Large intestine (tissue), 3 donors: Measurements from ENCODE around the gene RAB3IP. TPM values are rescaled to one million over a fixed set of nuclear protein-coding genes. Genes with fewer than 3 reads are reported as not detected.
A peak's percentile ranks its signal among the peaks of the same experiment; 100 is the strongest.

Experiments used
- DNase-seq, 2 donors: peaks; one replicate each; pipeline versions ENCODE4 v3.0.0 to v3.0.0-alpha.2; 2013
- H3K27ac ChIP-seq: one replicate; pipeline ENCODE4 v1.5.1; 2013; ENCODE audit warnings: low read length
- H3K27me3 ChIP-seq: 2 replicates; pipeline ENCODE4 v1.6.1; 2013; ENCODE audit warnings: low read length; ENCODE audit not compliant: control insufficient read depth, insufficient read depth
- H3K36me3 ChIP-seq: 2 replicates; pipeline ENCODE4 v1.6.1; 2013; ENCODE audit warnings: low read length; ENCODE audit not compliant: control insufficient read depth, insufficient read depth
- H3K4me1 ChIP-seq: one replicate; pipeline ENCODE4 v1.6.1; 2013; ENCODE audit warnings: low read length; ENCODE audit not compliant: control insufficient read depth, insufficient read depth
- H3K4me3 ChIP-seq: one replicate; pipeline ENCODE4 v1.5.1; 2013; ENCODE audit warnings: low read length
- H3K9me3 ChIP-seq: one replicate; pipeline ENCODE4 v1.6.1; 2013; ENCODE audit warnings: mild to moderate bottlenecking, low read depth, low read length, moderate library complexity; ENCODE audit not compliant: control insufficient read depth
- WGBS: methylation state at CpG from one replicate; pipeline ENCODE4 v1.1.5; 2013; ENCODE audit warnings: low lambda C conversion rate; ENCODE audit not compliant: insufficient coverage; 5-methylcytosine and 5-hydroxymethylcytosine counted together
- polyA plus RNA-seq: library from polyadenylated mRNA; unstranded; fragments of 120-200 nt; gene quantifications from one replicate; pipeline ENCODE4 v1.2.1, GENCODE V29; 2013

RAB3IP gene
- polyA plus RNA-seq, 1 donor: 58.6 TPM

DNA sequence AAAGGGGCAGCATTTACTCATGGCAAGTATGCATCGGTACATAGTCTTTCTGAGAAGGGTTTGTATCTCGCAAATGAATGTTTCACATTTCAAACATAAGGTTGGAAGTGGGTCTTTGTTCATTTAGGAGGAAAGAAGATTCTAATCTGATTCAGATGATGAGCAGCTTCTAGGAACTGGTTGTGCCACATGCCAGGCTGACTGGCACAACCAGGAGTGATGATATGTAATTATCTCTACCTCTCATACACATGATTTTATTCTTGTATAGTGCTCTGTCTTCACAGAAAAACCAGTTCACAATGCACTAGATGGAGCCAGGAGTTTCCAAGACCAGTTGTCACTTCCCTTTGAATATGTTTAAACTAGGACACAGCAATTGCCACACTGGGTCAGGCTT is 25.8 kb upstream of the RAB3IP start:
- no CpG with 5 or more reads among the region's 2 CpGs for WGBS
- Histone ChIP-seq H3K27me3 (no peaks in the 10 kb centered on the region), H3K9me3 (no peaks in the 10 kb centered on the region)

DNA sequence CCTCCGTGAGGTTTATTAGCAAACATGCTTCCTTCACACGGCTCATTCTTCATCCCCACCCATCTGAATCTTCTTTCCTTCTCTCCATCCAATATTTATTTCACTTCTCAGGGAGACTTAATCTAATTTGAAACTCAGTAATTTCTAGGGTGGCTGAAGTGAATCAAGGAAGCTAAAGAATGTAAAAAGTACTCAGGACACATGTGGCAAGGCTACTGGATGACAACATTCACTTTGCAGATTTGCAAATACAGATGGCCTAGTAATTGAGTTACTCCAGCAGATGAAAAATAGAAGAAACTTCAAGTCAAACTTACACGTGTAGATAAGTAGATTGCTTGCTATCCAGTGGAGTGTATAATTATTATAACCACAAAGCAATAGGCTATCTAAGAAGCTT is 24.1 kb upstream of the RAB3IP start:
- H3K27me3 ChIP-seq: no peaks in the 10 kb centered on the region
- WGBS: 63% methylated on average over 3 of the region's 3 CpGs
- no peak overlapping the region for H3K4me3 ChIP-seq
- peaks cover 4% of the 10 kb centered on the region for H3K4me1 ChIP-seq
- DNase-seq: no peak
- H3K9me3 ChIP-seq: no peaks in the 10 kb centered on the region
- H3K36me3 ChIP-seq: no peaks in the 10 kb centered on the region
- no peak overlapping the region for H3K27ac ChIP-seq

More for the DNA sequence above, 25.8 kb upstream of the RAB3IP start:
- Histone ChIP-seq H3K4me1 (no peaks in the 10 kb centered on the region), H3K4me3 (no peak overlapping the region), H3K36me3 (no peaks in the 10 kb centered on the region), H3K27ac (no peak overlapping the region)
- no peak for DNase-seq

DNA sequence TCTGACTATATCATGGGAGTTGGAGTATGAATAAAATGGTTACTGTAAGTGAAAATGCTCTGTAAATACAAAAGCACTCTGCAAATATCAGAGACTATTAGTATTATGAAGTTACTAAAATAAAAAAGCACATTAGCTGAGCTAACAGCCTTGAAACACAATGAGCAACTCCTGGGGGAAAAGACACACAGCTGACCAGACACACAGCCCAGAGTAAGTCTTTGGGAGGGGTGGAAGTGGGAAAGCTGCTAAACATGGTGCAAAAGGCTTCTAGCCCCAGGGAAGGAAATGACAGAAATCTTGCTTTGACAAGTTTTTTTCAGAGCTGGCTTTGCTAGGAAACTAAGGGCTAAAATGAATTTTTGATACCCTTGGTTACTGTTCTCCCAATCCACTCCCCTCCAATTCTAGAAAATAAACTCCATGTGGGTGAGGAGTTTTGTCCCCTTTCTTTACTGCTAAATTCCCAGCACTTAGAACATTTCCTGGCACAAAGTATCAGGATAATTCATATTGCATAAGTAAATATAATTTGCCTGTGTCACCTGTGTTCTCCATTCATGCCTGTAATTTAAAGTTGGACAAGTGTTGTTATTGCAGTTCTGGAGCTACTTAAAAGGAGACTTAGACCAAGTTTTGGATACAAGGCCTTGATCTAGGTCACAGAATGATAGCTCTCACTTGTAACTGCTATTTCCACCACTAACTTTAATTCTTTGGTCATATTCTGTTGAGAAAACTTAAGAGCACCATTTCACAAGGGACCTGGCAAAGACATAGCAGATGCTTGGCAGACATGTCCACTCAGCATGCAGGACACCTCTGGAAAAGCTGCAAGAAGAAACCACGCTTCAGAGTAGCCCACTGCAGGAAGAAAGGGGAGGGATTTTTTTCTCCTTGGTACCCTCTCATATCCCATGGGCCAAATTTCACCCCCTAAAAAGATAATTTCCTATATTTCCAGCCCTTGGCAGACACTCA is 19.0 kb upstream of the RAB3IP start:
- H3K4me3 ChIP-seq: no peak overlapping the region
- no peaks in the 10 kb centered on the region for H3K36me3 ChIP-seq
- no peak overlapping the region for H3K27ac ChIP-seq
- H3K27me3 ChIP-seq: no peaks in the 10 kb centered on the region
- H3K9me3 ChIP-seq: no peaks in the 10 kb centered on the region
- peaks cover 17% of the 10 kb centered on the region for H3K4me1 ChIP-seq
- WGBS: no CpG with 5 or more reads among the region's 1 CpG
- peak in 1 of 2 donors; percentile 28 for DNase-seq

DNA sequence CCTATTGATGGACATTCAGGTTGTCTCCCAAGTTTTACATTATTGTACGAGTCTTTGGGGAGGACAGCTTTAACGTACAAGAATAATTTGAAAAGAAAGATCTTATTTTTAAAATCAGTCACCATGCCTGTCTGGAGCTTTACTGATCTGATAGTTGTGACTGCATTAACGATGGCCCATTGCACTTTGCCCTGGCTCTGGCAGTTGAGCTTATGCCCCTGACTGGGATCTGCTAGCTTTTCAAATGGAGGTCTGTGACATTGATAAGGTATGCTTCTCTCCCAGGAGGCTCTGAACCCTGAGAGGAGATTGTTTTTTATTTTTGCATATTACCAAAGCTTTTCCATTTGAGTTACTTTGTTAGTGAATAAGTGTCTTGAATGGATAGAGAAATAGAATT is 17.9 kb upstream of the RAB3IP start:
- Histone ChIP-seq H3K4me1 (peaks cover 17% of the 10 kb centered on the region), H3K27ac (no peak overlapping the region), H3K27me3 (no peaks in the 10 kb centered on the region), H3K4me3 (no peak overlapping the region), H3K36me3 (no peaks in the 10 kb centered on the region), H3K9me3 (no peaks in the 10 kb centered on the region)
- WGBS: 50% methylated on average over 1 of the region's 3 CpGs
- peak; percentile 39 to 75 for DNase-seq

DNA sequence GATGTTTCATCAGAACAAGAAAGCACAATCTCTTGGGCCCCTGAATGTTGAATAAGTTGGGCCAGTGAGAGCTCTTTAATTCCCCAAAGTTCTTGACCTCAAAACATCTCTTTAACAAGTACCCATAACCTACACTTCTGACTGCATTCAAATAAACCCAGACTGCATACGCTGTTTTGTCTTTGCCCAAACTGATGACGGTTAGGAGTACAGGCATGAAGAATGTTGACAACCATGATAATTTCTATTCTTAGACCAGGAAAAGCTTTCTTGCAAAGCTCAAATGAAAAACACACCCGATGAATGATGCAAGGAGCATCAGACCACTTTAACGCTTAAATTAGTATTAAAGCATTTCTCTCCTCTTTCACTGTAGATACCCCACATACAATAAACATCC is 11.7 kb upstream of the RAB3IP start:
- Histone ChIP-seq H3K27me3 (no peaks in the 10 kb centered on the region), H3K9me3 (no peaks in the 10 kb centered on the region), H3K27ac (no peak overlapping the region), H3K36me3 (no peaks in the 10 kb centered on the region), H3K4me3 (no peak overlapping the region), H3K4me1 (no peaks in the 10 kb centered on the region)
- no peak for DNase-seq
- no CpG with 5 or more reads among the region's 4 CpGs for WGBS

GRCh38 chr12:69732088-69732487 is 6.6 kb upstream of the RAB3IP start:
- no CpG with 5 or more reads among the region's 1 CpG for WGBS

DNA sequence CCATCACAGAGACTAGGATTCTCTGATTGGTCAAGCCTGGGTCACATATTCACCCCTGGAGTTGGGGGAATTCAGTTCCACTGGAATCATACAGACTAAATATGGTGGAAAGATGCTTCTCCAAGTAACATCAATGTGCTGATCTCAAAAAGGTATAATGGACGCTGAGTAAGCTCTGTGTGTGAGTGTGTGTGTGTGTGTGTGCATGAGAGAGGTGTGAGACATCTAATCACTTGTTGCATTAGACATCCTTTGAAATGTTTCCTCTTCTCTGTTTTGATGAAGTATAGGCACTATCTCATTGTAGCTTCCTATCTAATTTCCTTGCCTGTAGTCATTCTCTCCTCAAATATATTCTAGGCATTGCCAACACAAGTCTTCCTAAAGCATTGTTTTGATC is 5.0 kb upstream of the RAB3IP start:
- no peaks in the 10 kb centered on the region for H3K9me3 ChIP-seq
- H3K36me3 ChIP-seq: no peaks in the 10 kb centered on the region
- H3K27ac ChIP-seq: no peak overlapping the region
- peaks cover 4% of the 10 kb centered on the region for H3K4me1 ChIP-seq
- no CpG with 5 or more reads among the region's 1 CpG for WGBS
- H3K4me3 ChIP-seq: no peak overlapping the region
- DNase-seq: no peak
- no peaks in the 10 kb centered on the region for H3K27me3 ChIP-seq

More at GRCh38 chr12:69732088-69732487, 6.6 kb upstream of the RAB3IP start:
- no peaks in the 10 kb centered on the region for H3K27me3 ChIP-seq
- H3K9me3 ChIP-seq: no peaks in the 10 kb centered on the region
- no peak for DNase-seq
- H3K27ac ChIP-seq: no peak overlapping the region
- H3K4me3 ChIP-seq: no peak overlapping the region
- H3K4me1 ChIP-seq: no peaks in the 10 kb centered on the region
- H3K36me3 ChIP-seq: no peaks in the 10 kb centered on the region

GRCh38 chr12:69739287-69740191 is 879 bp downstream of the RAB3IP start:
- WGBS: 0% methylated on average over 5 of the region's 66 CpGs
- Histone ChIP-seq H3K9me3 (no peaks in the 10 kb centered on the region), H3K27ac (peak overlapping the region; percentile 100), H3K4me3 (peak overlapping the region; percentile 97), H3K4me1 (peaks cover 6% of the 10 kb centered on the region), H3K36me3 (no peaks in the 10 kb centered on the region), H3K27me3 (no peaks in the 10 kb centered on the region)
- peak; percentile 68 to 91 for DNase-seq

DNA sequence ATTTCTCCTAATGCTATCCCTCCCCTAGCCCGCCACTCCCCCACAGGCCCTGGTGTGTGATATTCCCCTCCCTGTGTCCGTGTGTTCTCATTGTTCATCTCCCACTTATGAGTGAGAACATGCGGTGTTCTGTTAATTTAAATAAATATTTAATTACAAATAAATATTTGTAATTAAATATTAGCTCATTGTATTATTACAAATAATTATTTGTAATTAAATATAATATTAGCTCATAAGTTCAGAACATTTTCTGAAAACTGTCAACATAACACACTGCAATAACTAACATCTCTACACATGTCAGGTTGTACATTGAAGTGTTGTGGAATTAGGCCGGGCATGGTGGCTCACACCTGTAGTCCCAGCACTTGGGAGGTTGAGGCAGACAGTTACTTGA is 5.4 kb downstream of the RAB3IP start:
- DNase-seq: no peak
- Histone ChIP-seq H3K9me3 (no peaks in the 10 kb centered on the region), H3K36me3 (no peaks in the 10 kb centered on the region), H3K27me3 (no peaks in the 10 kb centered on the region), H3K4me1 (peaks cover 2% of the 10 kb centered on the region), H3K27ac (no peak overlapping the region), H3K4me3 (no peak overlapping the region)
- no CpG with 5 or more reads among the region's 4 CpGs for WGBS

DNA sequence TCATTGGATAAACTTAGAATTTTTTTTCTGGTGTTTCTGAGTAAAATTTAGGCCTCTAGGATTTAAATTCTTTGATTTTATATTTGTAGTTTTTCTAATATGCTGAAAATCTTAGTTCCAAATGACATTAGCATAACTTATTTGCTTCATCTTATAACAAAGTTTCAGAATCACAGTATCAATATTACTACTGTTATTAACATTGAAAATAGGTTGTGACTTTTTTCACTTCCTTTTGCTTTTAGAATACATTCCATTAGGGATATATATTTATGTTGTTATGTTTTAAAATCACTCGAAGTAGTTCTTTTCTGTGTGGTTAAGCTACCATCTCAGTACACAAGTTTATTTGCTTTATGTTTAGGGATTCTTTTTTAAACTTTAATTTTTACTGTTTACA is 12.8 kb downstream of the RAB3IP start:
- no peak overlapping the region for H3K4me3 ChIP-seq
- H3K27me3 ChIP-seq: no peaks in the 10 kb centered on the region
- no peak overlapping the region for H3K27ac ChIP-seq
- H3K4me1 ChIP-seq: no peaks in the 10 kb centered on the region
- peaks cover 14% of the 10 kb centered on the region for H3K36me3 ChIP-seq
- DNase-seq: no peak
- H3K9me3 ChIP-seq: no peaks in the 10 kb centered on the region
- 88% methylated on average over 1 of the region's 1 CpG for WGBS
